ENCODE results near the gene AQP2.
"Not testable (repeated sequence)": the region's sequence is repeated elsewhere in the genome, so short reads cannot be mapped to it uniquely, and the experiment has no call there.

Gene AQP2

DNA sequence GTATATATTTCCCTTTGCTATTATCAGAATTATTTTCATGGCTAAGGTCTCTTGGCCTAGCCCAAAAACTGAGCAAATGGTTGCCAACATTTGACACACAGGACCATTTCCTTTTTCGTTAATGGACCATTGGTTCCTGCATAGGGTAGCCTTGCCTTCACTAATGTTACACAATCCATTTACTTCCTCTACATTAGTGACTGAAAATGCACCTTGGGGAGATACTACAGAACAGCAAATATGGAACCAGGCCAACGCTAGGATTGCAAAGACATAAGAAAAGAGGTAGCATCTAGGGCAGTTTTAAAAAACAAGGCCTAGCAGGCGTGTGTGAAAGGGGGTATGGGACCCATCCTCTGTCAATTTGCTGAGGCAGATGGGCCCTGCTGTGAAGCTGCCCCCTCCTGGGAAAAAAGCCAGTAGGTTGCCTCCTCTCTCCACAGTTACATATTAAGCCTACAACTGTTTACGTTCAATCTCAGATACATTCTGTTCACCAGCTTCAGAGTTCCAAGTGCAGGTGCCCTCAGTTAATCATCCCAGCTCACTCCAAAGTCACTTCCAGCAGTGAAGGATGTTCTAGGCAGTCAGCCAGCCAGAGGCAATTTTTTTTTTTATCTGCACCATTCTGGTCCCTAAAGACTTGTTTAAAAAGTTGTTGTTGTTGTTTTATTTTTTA is 37.2 kb downstream of the AQP2 start:
- DNase-seq (ENCODE audit: low read depth): no peak

DNA sequence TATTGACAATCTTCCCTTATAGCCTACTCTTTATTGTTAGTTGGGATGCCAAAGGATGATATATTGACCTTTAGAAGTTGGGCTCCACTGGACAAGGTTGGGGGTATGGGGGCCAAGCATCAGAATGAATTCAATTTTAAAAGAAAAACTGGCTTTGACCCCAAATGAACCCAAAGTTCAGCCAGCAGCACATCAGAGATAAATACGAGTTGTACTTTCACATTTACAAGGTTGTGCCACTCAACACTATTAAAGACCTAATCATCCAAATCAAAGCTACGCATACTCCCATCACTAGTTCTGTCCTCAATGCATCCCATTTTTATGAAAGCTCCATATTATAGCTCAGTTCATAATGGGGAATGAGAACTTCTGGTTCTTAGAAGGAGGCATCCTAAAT is 38.9 kb downstream of the AQP2 start:
- not testable (repeated sequence) for DNase-seq (ENCODE audit: low read depth)

DNA sequence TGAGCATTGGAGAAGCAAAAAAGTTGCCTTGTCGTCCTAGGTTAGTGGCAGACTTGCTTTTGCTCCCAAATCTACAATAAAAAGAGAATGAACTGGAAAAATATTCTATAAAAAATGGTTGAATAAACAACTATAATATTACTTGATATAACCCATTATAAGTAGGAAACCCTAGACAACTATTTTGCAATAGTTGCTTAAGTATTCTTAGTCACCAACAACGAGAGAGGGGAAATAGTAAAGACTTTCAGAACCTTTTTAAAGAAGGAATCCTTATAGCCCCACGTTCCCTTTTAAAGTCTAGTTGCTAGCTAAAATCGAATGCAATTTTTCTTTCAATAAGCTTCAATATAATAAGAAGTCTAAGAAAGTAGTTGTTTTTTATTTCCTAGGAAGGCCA is 39.7 kb downstream of the AQP2 start:
- no peak for DNase-seq (ENCODE audit: low read depth)

DNA sequence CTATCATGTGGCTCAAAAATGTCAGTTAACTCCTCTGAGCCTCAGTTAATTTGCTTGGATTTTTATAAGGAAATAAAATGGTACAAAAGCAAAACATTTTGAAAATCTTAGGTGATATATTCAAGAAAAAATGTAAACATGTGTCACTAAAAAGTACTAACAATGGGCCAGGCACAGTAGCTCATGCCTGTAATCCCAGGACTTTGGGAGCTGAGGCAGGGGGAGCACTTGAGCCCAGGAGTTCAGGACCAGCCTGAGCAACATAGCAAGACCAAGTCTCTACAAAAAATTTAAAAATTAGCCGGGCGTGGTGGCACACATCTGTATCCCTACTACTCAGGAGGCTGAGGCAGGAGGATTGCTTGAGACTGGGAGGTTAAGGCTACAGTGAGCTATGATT is 47.9 kb downstream of the AQP2 start:
- DNase-seq (ENCODE audit: low read depth): no peak

DNA sequence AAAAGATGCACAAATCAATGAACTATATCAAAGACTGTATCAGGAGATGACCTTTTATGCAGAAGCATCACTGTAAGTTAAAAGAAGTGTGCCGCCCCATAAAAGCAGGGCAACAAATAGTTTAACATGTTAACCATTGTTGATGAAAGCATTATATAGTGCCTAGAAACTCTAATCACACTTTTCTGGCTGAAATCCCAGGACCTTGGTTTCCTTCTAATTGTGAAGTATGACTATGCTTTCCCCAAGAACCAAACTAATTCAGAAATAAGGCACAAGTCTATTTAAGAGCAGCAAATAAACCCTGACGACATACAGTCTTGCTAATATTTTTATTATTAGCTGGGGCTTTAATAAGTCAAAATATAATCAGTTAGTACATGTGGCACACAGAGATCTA is 53.1 kb downstream of the AQP2 start:
- no peak for DNase-seq (ENCODE audit: low read depth)

GRCh38 chr12:50004696-50005095 is 54.2 kb downstream of the AQP2 start:
- DNase-seq (ENCODE audit: low read depth): no peak

DNA sequence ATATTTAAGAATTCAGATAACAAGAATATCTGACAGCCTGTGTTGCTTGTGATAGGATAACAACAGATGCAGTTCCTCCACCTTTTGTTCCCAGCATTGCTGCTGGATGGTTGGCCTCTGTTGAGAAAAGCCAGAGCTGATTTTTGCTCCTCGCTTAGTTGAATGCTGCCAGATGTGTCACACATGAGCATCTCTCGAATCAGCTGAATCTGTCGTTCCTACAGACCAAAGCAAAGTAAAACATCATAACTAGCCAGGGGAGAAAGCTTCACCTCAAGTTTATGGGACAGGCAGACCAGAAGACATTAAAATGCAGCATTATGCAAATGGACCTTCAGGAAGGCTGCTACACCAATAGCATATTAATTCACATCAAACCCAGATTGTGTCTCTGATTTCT is 54.6 kb downstream of the AQP2 start:
- no peak for DNase-seq (ENCODE audit: low read depth)

- no peak for DNase-seq (ENCODE audit: low read depth)
These were observed 55.7 kb downstream of the AQP2 start for GRCh38 chr12:50006280-50006679.

GRCh38 chr12:50006754-50007442 is 56.4 kb downstream of the AQP2 start:
- no peak for DNase-seq (ENCODE audit: low read depth)
